ENCODE data around the gene C19orf81.

C19orf81 gene

GRCh38 chr19:50629194-50629593, 20.1 kb upstream of the C19orf81 start:
- DNase-seq (ENCODE audit: low read depth in 1 of 2, low spot score in 1 of 2): no peak

- DNase-seq (ENCODE audit: low read depth in 1 of 2, low spot score in 1 of 2): no peak
Observed at GRCh38 chr19:50629801-50630200, 19.4 kb upstream of the C19orf81 start.

- no peak for DNase-seq (ENCODE audit: low read depth in 1 of 2, low spot score in 1 of 2)
Observed at GRCh38 chr19:50632151-50632835, 17.0 kb upstream of the C19orf81 start.

GRCh38 chr19:50633359-50633758, 15.9 kb upstream of the C19orf81 start:
- no peak for DNase-seq (ENCODE audit: low read depth in 1 of 2, low spot score in 1 of 2)

- no peak for DNase-seq (ENCODE audit: low read depth in 1 of 2, low spot score in 1 of 2)
Observed at GRCh38 chr19:50633973-50634372, 15.3 kb upstream of the C19orf81 start.

GRCh38 chr19:50636317-50637085, 12.7 kb upstream of the C19orf81 start:
- DNase-seq (ENCODE audit: low read depth in 1 of 2, low spot score in 1 of 2): no peak

- DNase-seq (ENCODE audit: low read depth in 1 of 2, low spot score in 1 of 2): no peak
Observed at GRCh38 chr19:50638600-50638999, 10.6 kb upstream of the C19orf81 start.

- no peak for DNase-seq (ENCODE audit: low read depth in 1 of 2, low spot score in 1 of 2)
Observed at GRCh38 chr19:50639121-50640112, 9.8 kb upstream of the C19orf81 start, which contains the start of gene SYT3. TSS of gene SYT3 (minus strand) at chr19:50639881. CDS start at chr19:50637411, 2,470 bp downstream.

GRCh38 chr19:50640368-50640767, 8.9 kb upstream of the C19orf81 start:
- DNase-seq (ENCODE audit: low read depth in 1 of 2, low spot score in 1 of 2): no peak

- no peak for DNase-seq (ENCODE audit: low read depth in 1 of 2, low spot score in 1 of 2)
Observed at GRCh38 chr19:50644315-50644915, 4.8 kb upstream of the C19orf81 start.

- no peak for DNase-seq (ENCODE audit: low read depth in 1 of 2, low spot score in 1 of 2)
Observed at GRCh38 chr19:50645107-50645506, 4.1 kb upstream of the C19orf81 start.

- no peak for DNase-seq (ENCODE audit: low read depth in 1 of 2, low spot score in 1 of 2)
Observed at GRCh38 chr19:50646074-50646807, 3.0 kb upstream of the C19orf81 start.

GRCh38 chr19:50647879-50648615, 1.2 kb upstream of the C19orf81 start:
- DNase-seq (ENCODE audit: low read depth in 1 of 2, low spot score in 1 of 2): no peak

GRCh38 chr19:50648659-50649058, 586 bp upstream of the C19orf81 start:
- DNase-seq (ENCODE audit: low read depth in 1 of 2, low spot score in 1 of 2): no peak

- DNase-seq (ENCODE audit: low read depth in 1 of 2, low spot score in 1 of 2): no peak
Observed at GRCh38 chr19:50651174-50651573, 1.9 kb downstream of the C19orf81 start.

- no peak for DNase-seq (ENCODE audit: low read depth in 1 of 2, low spot score in 1 of 2)
Observed at GRCh38 chr19:50652722-50653121, 3.5 kb downstream of the C19orf81 start.

- no peak for DNase-seq (ENCODE audit: low read depth in 1 of 2, low spot score in 1 of 2)
Observed at GRCh38 chr19:50654882-50655281, 5.6 kb downstream of the C19orf81 start.

- no peak for DNase-seq (ENCODE audit: low read depth in 1 of 2, low spot score in 1 of 2)
Observed at GRCh38 chr19:50657222-50657669, 8.0 kb downstream of the C19orf81 start.

GRCh38 chr19:50657712-50658440, 8.6 kb downstream of the C19orf81 start:
- peak; percentile 24 to 52 for DNase-seq (ENCODE audit: low read depth in 1 of 2, low spot score in 1 of 2)
